A549 (cell line): Measurements from ENCODE around the gene GLRX2. TPM values are rescaled to one million over a fixed set of nuclear protein-coding genes. Genes with fewer than 3 reads are reported as not detected.

Experiments used
- ATAC-seq, 2 experiments: fragments of 200-7000 bp in 1 of 2; fragments of >200 bp in 1 of 2; cut with Nextera tagmentation in 1 of 2; cut with Tn5 transposase in 1 of 2; 3 replicates each; pipeline versions ENCODE4 v1.8.0 to v1.9.1; 2018 to 2020; ENCODE audit warnings: mild to moderate bottlenecking in 1 of 2, moderate library complexity in 1 of 2
- CTCF ChIA-PET: fragments of 300-600 bp; sonication (Branson Sonifier 250); formaldehyde crosslinking; extraction: SDS; loops from one replicate; lab custom pipeline; 2021; ENCODE audit warnings: antibody characterized with exemption, inconsistent platforms; lab: Yijun Ruan, JAX
- POLR2A ChIA-PET: fragments of 350-600 bp; formaldehyde crosslinking; extraction: SDS; loops from one replicate; lab custom pipeline; 2021; ENCODE audit warnings: antibody characterized with exemption, inconsistent platforms; lab: Yijun Ruan, JAX
- DNase-seq, 2 experiments: peaks; one replicate each; pipeline versions ENCODE4 v3.0.0 to v3.0.0-alpha.2; 2011 to 2016; ENCODE audit warnings: low read depth in 1 of 2, low spot score in 1 of 2
- FAIRE-seq: peaks from 2 replicates; lab custom pipeline; 2011; peaks lifted over from hg19 to GRCh38; lab: Jason Lieb, UNC
- H3K27ac ChIP-seq, 2 experiments: fragments of >200 bp; sonication (Bioruptor Twin); formaldehyde crosslinking; 3 replicates each; pipeline ENCODE4 v1.5.1; 2016 to 2017
- H3K4me1 ChIP-seq: fragments of >200 bp; sonication (Bioruptor Twin); formaldehyde crosslinking; 3 replicates; pipeline ENCODE4 v1.6.1; 2016
- H3K4me2 ChIP-seq: fragments of >200 bp; sonication (Bioruptor Twin); formaldehyde crosslinking; 3 replicates; pipeline ENCODE4 v1.6.1; 2016
- H3K4me3 ChIP-seq: fragments of >200 bp; sonication (Bioruptor Twin); formaldehyde crosslinking; 3 replicates; pipeline ENCODE4 v1.5.1; 2016
- H3K9me3 ChIP-seq: fragments of >200 bp; sonication (Bioruptor Twin); formaldehyde crosslinking; 3 replicates; pipeline ENCODE4 v1.6.1; 2016
- CBX2 ChIP-seq: fragments of 200-600 bp; sonication (generic); IDR thresholded peaks from 2 replicates; pipeline ENCODE4 v1.6.1; 2016; ENCODE audit warnings: low read depth, mild to moderate bottlenecking, borderline replicate concordance
- CEBPB ChIP-seq, 2 experiments: fragments of >200 bp in 1 of 2; sonication (Bioruptor Twin) in 1 of 2; formaldehyde crosslinking in 1 of 2; IDR thresholded peaks; 2 replicates each; pipeline ENCODE4 v1.6.1; 2012 to 2016
- CHD4 ChIP-seq: fragments of 200-600 bp; sonication (generic); IDR thresholded peaks from 2 replicates; pipeline ENCODE4 v1.6.1; 2016; ENCODE audit warnings: antibody characterized with exemption, mild to moderate bottlenecking, borderline replicate concordance
- EP300 ChIP-seq, 2 experiments: fragments of >200 bp; sonication (Bioruptor Twin); formaldehyde crosslinking; IDR thresholded peaks; 2 replicates in 1 of 2; 3 replicates in 1 of 2; pipeline ENCODE4 v1.6.1; 2016 to 2017
- FOSL2 ChIP-seq, 2 experiments: fragments of 450-650 bp in 1 of 2; fragments of >200 bp in 1 of 2; sonication (Bioruptor Twin) in 1 of 2; formaldehyde crosslinking; IDR thresholded peaks; 2 replicates each; pipeline versions ENCODE4 v1.5.0 to v1.6.1; 2016 to 2020; ENCODE audit warnings: mild to moderate bottlenecking in 1 of 2, moderate library complexity in 1 of 2
- FOXS1 ChIP-seq: fragments of 250-450 bp; sonication (Bioruptor Pico); IDR thresholded peaks from 2 replicates; pipeline ENCODE4 v1.5.0; 2020; ENCODE audit warnings: mild to moderate bottlenecking, moderate library complexity
- GATA3 ChIP-seq: IDR thresholded peaks from 2 replicates; pipeline ENCODE4 v1.6.1; 2012; ENCODE audit warnings: borderline replicate concordance
- HDAC2 ChIP-seq: fragments of 200-600 bp; sonication (generic); IDR thresholded peaks from 2 replicates; pipeline ENCODE4 v1.6.1; 2016
- HOXB5 ChIP-seq: fragments of 250-450 bp; sonication (Bioruptor Pico); IDR thresholded peaks from 2 replicates; pipeline ENCODE4 v1.5.0; 2020; ENCODE audit warnings: mild to moderate bottlenecking, moderate library complexity
- JUN ChIP-seq, 2 experiments: fragments of >200 bp; sonication (Bioruptor Twin); formaldehyde crosslinking; IDR thresholded peaks; 2 replicates in 1 of 2; 3 replicates in 1 of 2; pipeline ENCODE4 v1.6.1; 2016 to 2017
- JUNB ChIP-seq: fragments of >200 bp; sonication (Bioruptor Twin); formaldehyde crosslinking; IDR thresholded peaks from 2 replicates; pipeline ENCODE4 v1.6.1; 2016
- KDM5A ChIP-seq: fragments of 200-600 bp; sonication (generic); IDR thresholded peaks from 2 replicates; pipeline ENCODE4 v1.6.1; 2016; ENCODE audit warnings: antibody characterized with exemption, mild to moderate bottlenecking
- MAFK ChIP-seq: fragments of 450-650 bp; IDR thresholded peaks from 2 replicates; pipeline ENCODE4 v1.6.1; 2014; ENCODE audit not compliant: partially characterized antibody
- MAZ ChIP-seq: fragments of 150-350 bp; IDR thresholded peaks from 2 replicates; pipeline ENCODE4 v1.6.1; 2014; ENCODE audit warnings: antibody characterized with exemption, low read depth, low read length, borderline replicate concordance
- MYC ChIP-seq: IDR thresholded peaks from 2 replicates; pipeline ENCODE4 v1.6.1; 2012; ENCODE audit warnings: mild to moderate bottlenecking, inconsistent platforms, low read length, improper control_type of control experiment, borderline replicate concordance
- NFE2L2 ChIP-seq: fragments of 150-350 bp; conservative IDR thresholded peaks from 2 replicates; pipeline ENCODE4 v1.6.1; 2014; ENCODE audit warnings: low read length
- NR3C1 ChIP-seq: fragments of >200 bp; sonication (Bioruptor Twin); formaldehyde crosslinking; IDR thresholded peaks from 3 replicates; pipeline ENCODE4 v1.6.1; 2017
- PHF8 ChIP-seq: fragments of 200-600 bp; sonication (generic); IDR thresholded peaks from 2 replicates; pipeline ENCODE4 v1.6.1; 2016; ENCODE audit warnings: low read depth, mild to moderate bottlenecking, antibody characterized with exemption, moderate library complexity, borderline replicate concordance
- POLR2A ChIP-seq: IDR thresholded peaks from 2 replicates; pipeline ENCODE4 v1.6.1; 2012; ENCODE audit warnings: mild to moderate bottlenecking, low read length
- POLR2AphosphoS2 ChIP-seq: conservative IDR thresholded peaks from 2 replicates; pipeline ENCODE4 v1.6.1; 2012; ENCODE audit warnings: low read length, improper control_type of control experiment, inconsistent platforms
- RARB ChIP-seq: fragments of 250-450 bp; sonication (Bioruptor Pico); IDR thresholded peaks from 2 replicates; pipeline ENCODE4 v1.8.0; 2021; ENCODE audit warnings: mild to moderate bottlenecking, moderate library complexity
- SMC3 ChIP-seq: fragments of >200 bp; sonication (Bioruptor Twin); formaldehyde crosslinking; IDR thresholded peaks from 3 replicates; pipeline ENCODE4 v1.6.1; 2018; ENCODE audit warnings: inconsistent platforms
- ZC3H11A ChIP-seq: fragments of 450-650 bp; IDR thresholded peaks from 2 replicates; pipeline ENCODE4 v1.6.1; 2014; ENCODE audit warnings: antibody characterized with exemption, mild to moderate bottlenecking
- ZNF302 ChIP-seq: fragments of 250-450 bp; sonication (Bioruptor Pico); IDR thresholded peaks from 2 replicates; pipeline ENCODE4 v1.9.0; 2021; ENCODE audit warnings: inconsistent platforms, mild to moderate bottlenecking, moderate library complexity
- ZSCAN20 ChIP-seq: fragments of 250-450 bp; sonication (Bioruptor Pico); IDR thresholded peaks from 2 replicates; pipeline ENCODE4 v1.8.0; 2022; ENCODE audit warnings: mild to moderate bottlenecking, moderate library complexity
- WGBS: methylation state at CpG from one replicate; pipeline ENCODE4 v1.1.6; 2017; ENCODE audit errors: missing lambda C conversion rate; 5-methylcytosine and 5-hydroxymethylcytosine counted together
- polyA plus RNA-seq, 4 experiments: library from polyadenylated mRNA; depleted of rRNA in 3 of 4; stranded (reverse); fragments of >200 nt; fragmentation: RNase III in 1 of 4; extraction: RNeasy Plus Mini Kit Qiagen cat#74134 plus additional on column Dnase treatment in 1 of 4; gene quantifications; 2 replicates in 3 of 4; 3 replicates in 1 of 4; pipeline ENCODE4 v1.2.3, GENCODE V29; 2011 to 2017
- TF ChIP-seq, protein P1 (sequence below): fragments of >200 bp; sonication (Bioruptor Twin); formaldehyde crosslinking; IDR thresholded peaks from 2 replicates; pipeline ENCODE4 v1.6.1; 2016
- TF ChIP-seq, protein P2 (sequence below): fragments of >200 bp; sonication (Bioruptor Twin); formaldehyde crosslinking; IDR thresholded peaks from 3 replicates; pipeline ENCODE4 v1.6.1; 2016
- TF ChIP-seq, protein P3 (sequence below): fragments of 150-350 bp; IDR thresholded peaks from 2 replicates; pipeline ENCODE4 v1.6.1; 2014; ENCODE audit warnings: low read depth, mild to moderate bottlenecking, low read length
- TF ChIP-seq, protein P4 (sequence below): fragments of 250-450 bp; sonication (Bioruptor Pico); IDR thresholded peaks from 2 replicates; pipeline ENCODE4 v1.5.0; 2020; ENCODE audit warnings: low read depth, mild to moderate bottlenecking, moderate library complexity
- TF ChIP-seq, protein P5 (sequence below): fragments of 200-600 bp; sonication (generic); IDR thresholded peaks from 2 replicates; pipeline ENCODE4 v1.6.1; 2016; ENCODE audit warnings: antibody characterized with exemption, mild to moderate bottlenecking, moderate library complexity
- TF ChIP-seq, protein P6 (sequence below): IDR thresholded peaks from 2 replicates; pipeline ENCODE4 v1.6.1; 2012; ENCODE audit warnings: low read depth, borderline replicate concordance

Gene GLRX2
- polyA plus RNA-seq, 2 of the 4 experiments (the other 2 are of a cell fraction), result 52.4 to 64.8 TPM

DNA sequence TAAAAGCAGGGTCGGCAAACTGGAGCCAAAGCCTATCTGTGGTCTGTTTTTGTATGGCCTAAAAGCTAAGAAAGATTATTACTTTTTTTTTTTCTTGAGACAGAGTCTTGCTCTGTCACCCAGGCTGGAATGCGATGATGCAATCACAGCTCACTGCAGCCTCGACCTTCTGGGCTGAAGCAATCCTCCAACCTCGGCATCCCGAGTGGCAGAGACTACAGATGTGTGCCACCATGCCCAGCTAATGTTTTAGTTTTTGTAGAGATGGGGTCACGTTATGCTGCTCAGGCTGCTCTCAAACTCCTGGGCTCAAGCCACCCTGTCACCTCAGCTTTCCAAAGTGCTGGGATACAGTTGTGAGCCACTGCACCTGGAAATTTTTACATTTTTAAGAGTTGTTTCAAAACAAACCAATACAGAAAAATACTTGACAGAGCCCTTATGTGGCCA is 6.5 kb upstream of the GLRX2 start:
- H3K4me2 ChIP-seq, result peak overlapping the region; percentile 75
- H3K4me1 ChIP-seq, result peaks cover 55% of the 10 kb centered on the region
- H3K4me3 ChIP-seq, result no peak overlapping the region
- DNase-seq (peak in 1 of 2 experiments; percentile 57), ATAC-seq (peak; percentile 21 to 68; a peak in 3 of 6 replicates), FAIRE-seq (no peak)
- TF ChIP-seq, protein P1, sequence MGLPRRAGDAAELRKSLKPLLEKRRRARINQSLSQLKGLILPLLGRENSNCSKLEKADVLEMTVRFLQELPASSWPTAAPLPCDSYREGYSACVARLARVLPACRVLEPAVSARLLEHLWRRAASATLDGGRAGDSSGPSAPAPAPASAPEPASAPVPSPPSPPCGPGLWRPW, result peak; percentile 51; the same call in 1 of the 2 replicates
- TF ChIP-seq MAFK (no peak), ZSCAN20 (CRISPR knock-in tag) (no peak), POLR2A (no peak), SMC3 (no peak), CEBPB (IDR thresholded peaks at IDR 0.05) (peak; percentile 98 to 99), FOXS1 (CRISPR knock-in tag) (no peak), FOSL2 (IDR thresholded peaks at IDR 0.05) (no peak), FOSL2 (CRISPR knock-in tag; IDR thresholded peaks at IDR 0.05) (peak; percentile 60), JUNB (0 out of 2 replicates have a peak, but pooled peaks have one; percentile 23), JUN (IDR thresholded peaks at IDR 0.05) (peak in 1 of 2 experiments; percentile 45; a peak in 1 of 5 replicates)
- TF ChIP-seq, protein P2, sequence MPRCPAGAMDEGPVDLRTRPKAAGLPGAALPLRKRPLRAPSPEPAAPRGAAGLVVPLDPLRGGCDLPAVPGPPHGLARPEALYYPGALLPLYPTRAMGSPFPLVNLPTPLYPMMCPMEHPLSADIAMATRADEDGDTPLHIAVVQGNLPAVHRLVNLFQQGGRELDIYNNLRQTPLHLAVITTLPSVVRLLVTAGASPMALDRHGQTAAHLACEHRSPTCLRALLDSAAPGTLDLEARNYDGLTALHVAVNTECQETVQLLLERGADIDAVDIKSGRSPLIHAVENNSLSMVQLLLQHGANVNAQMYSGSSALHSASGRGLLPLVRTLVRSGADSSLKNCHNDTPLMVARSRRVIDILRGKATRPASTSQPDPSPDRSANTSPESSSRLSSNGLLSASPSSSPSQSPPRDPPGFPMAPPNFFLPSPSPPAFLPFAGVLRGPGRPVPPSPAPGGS, result 0 out of 3 replicates have a peak, but pooled peaks have one; percentile 19
- H3K9me3 ChIP-seq, result no peaks in the 10 kb centered on the region
- under 1% methylated on average over 6 of the region's 6 CpGs for WGBS
- ChIA-PET CTCF (interaction anchor here (1.3 to 7.2 kb wide), 3 partner anchors 8 to 306 kb away, joined by 3 to 63 read pairs (median 4); partner anchors contain the start of gene CDC73), POLR2A (interaction anchor here (0.6 to 1.6 kb wide), 3 partner anchors 10 to 57 kb away, joined by 3 to 7 read pairs (median 3); partner anchors contain the start of gene CDC73)
- H3K27ac ChIP-seq, result peak overlapping the region; percentile 73 to 86

DNA sequence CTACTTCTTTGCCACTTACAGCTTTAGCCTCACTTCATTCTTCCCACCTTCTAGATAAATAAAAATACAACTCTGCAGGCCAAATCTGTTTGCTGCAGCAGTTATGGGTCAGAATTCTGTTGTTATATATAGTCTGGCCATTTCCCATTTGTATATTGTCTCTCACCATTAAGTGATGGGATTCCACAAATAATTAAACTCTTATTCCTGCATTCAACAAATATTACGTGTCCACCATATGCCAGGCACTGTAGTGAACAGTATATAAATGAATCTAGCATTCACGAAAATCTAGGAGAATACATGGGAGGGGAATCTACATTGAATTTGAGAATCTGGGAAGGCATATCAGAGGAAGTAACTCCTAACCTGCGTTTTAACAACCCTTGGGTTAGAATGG is 5.7 kb upstream of the GLRX2 start:
- POLR2A ChIA-PET, result no interaction called here

More for the DNA sequence above, 5.7 kb upstream of the GLRX2 start:
- TF ChIP-seq CBX2, result no peak
- TF ChIP-seq ZNF302 (CRISPR knock-in tag), result no peak
- TF ChIP-seq, protein P3, sequence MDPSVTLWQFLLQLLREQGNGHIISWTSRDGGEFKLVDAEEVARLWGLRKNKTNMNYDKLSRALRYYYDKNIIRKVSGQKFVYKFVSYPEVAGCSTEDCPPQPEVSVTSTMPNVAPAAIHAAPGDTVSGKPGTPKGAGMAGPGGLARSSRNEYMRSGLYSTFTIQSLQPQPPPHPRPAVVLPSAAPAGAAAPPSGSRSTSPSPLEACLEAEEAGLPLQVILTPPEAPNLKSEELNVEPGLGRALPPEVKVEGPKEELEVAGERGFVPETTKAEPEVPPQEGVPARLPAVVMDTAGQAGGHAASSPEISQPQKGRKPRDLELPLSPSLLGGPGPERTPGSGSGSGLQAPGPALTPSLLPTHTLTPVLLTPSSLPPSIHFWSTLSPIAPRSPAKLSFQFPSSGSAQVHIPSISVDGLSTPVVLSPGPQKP, result no peak
- no peak for TF ChIP-seq GATA3
- no peak for TF ChIP-seq NFE2L2
- no peak for TF ChIP-seq KDM5A
- no peak for TF ChIP-seq MAZ
- TF ChIP-seq, protein P4, sequence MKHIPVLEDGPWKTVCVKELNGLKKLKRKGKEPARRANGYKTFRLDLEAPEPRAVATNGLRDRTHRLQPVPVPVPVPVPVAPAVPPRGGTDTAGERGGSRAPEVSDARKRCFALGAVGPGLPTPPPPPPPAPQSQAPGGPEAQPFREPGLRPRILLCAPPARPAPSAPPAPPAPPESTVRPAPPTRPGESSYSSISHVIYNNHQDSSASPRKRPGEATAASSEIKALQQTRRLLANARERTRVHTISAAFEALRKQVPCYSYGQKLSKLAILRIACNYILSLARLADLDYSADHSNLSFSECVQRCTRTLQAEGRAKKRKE (CRISPR knock-in tag), result no peak
- TF ChIP-seq, protein P5, sequence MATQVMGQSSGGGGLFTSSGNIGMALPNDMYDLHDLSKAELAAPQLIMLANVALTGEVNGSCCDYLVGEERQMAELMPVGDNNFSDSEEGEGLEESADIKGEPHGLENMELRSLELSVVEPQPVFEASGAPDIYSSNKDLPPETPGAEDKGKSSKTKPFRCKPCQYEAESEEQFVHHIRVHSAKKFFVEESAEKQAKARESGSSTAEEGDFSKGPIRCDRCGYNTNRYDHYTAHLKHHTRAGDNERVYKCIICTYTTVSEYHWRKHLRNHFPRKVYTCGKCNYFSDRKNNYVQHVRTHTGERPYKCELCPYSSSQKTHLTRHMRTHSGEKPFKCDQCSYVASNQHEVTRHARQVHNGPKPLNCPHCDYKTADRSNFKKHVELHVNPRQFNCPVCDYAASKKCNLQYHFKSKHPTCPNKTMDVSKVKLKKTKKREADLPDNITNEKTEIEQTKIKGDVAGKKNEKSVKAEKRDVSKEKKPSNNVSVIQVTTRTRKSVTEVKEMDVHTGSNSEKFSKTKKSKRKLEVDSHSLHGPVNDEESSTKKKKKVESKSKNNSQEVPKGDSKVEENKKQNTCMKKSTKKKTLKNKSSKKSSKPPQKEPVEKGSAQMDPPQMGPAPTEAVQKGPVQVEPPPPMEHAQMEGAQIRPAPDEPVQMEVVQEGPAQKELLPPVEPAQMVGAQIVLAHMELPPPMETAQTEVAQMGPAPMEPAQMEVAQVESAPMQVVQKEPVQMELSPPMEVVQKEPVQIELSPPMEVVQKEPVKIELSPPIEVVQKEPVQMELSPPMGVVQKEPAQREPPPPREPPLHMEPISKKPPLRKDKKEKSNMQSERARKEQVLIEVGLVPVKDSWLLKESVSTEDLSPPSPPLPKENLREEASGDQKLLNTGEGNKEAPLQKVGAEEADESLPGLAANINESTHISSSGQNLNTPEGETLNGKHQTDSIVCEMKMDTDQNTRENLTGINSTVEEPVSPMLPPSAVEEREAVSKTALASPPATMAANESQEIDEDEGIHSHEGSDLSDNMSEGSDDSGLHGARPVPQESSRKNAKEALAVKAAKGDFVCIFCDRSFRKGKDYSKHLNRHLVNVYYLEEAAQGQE, result no peak
- no peak for TF ChIP-seq CHD4
- TF ChIP-seq NR3C1, result no peak
- no peak for TF ChIP-seq ZC3H11A
- TF ChIP-seq MYC, result no peak
- TF ChIP-seq EP300 (IDR thresholded peaks at IDR 0.05), result no peak
- no peak for TF ChIP-seq HOXB5 (CRISPR knock-in tag)
- no peak for TF ChIP-seq POLR2AphosphoS2
- TF ChIP-seq HDAC2, result no peak
- TF ChIP-seq RARB (CRISPR knock-in tag), result no peak
- TF ChIP-seq PHF8, result no peak
- TF ChIP-seq, protein P6, sequence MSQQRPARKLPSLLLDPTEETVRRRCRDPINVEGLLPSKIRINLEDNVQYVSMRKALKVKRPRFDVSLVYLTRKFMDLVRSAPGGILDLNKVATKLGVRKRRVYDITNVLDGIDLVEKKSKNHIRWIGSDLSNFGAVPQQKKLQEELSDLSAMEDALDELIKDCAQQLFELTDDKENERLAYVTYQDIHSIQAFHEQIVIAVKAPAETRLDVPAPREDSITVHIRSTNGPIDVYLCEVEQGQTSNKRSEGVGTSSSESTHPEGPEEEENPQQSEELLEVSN, result no peak
- H3K27ac ChIP-seq, result peak overlapping the region; percentile 73 to 86
- DNase-seq, result no peak
- no peak for ATAC-seq
- CTCF ChIA-PET, result interaction anchor here (1.3 to 7.2 kb wide), 2 partner anchors 9 to 11 kb away, joined by 4 to 63 read pairs; partner anchors contain the start of gene CDC73
- H3K9me3 ChIP-seq, result no peaks in the 10 kb centered on the region
- peaks cover 56% of the 10 kb centered on the region for H3K4me1 ChIP-seq
- WGBS, result 63% methylated on average over 3 of the region's 3 CpGs
- no peak for FAIRE-seq
- H3K4me2 ChIP-seq, result peak overlapping the region; percentile 75; the same call in 2 of the 3 replicates
- no peak overlapping the region for H3K4me3 ChIP-seq
